Activated gamma-delta T cell (primary cell): ENCODE results near the gene SMARCD3.

ENCODE experiments used
- DNase-seq: peaks from one replicate; lab custom pipeline; 2025; lab: John Stamatoyannopoulos, UW

Gene SMARCD3

GRCh38 chr7:151210087-151210854 lies 38.2 kb downstream of the SMARCD3 start, which contains the start of gene H2BK1:
TSS of gene H2BK1 (minus strand) at chr7:151210488. CDS start at chr7:151210318, 170 bp downstream.
- no peak for DNase-seq

GRCh38 chr7:151209588-151209987 lies 38.9 kb downstream of the SMARCD3 start:
- no peak for DNase-seq

- no peak for DNase-seq
Measured at GRCh38 chr7:151208253-151208862, 40.1 kb downstream of the SMARCD3 start.

GRCh38 chr7:151207804-151208203 lies 40.7 kb downstream of the SMARCD3 start:
- DNase-seq, result no peak

- DNase-seq, result no peak
Measured at GRCh38 chr7:151207315-151207714, 41.2 kb downstream of the SMARCD3 start.

- no peak for DNase-seq
Measured at GRCh38 chr7:151206914-151207313, 41.6 kb downstream of the SMARCD3 start.

- DNase-seq, result no peak
Measured at GRCh38 chr7:151205730-151206129, 42.8 kb downstream of the SMARCD3 start.

- no peak for DNase-seq
Measured at GRCh38 chr7:151204383-151205032, 44.0 kb downstream of the SMARCD3 start.

- no peak for DNase-seq
Measured at GRCh38 chr7:151202836-151203235, 45.7 kb downstream of the SMARCD3 start.

GRCh38 chr7:151201751-151202150 lies 46.7 kb downstream of the SMARCD3 start:
- no peak for DNase-seq

GRCh38 chr7:151201344-151201743 lies 47.1 kb downstream of the SMARCD3 start:
- no peak for DNase-seq

- no peak for DNase-seq
Measured at GRCh38 chr7:151198945-151199848, 49.3 kb downstream of the SMARCD3 start.

GRCh38 chr7:151197932-151198331 lies 50.6 kb downstream of the SMARCD3 start:
- DNase-seq, result no peak

GRCh38 chr7:151195616-151196450 lies 52.7 kb downstream of the SMARCD3 start:
- no peak for DNase-seq

- no peak for DNase-seq
Measured at GRCh38 chr7:151194188-151194587, 54.3 kb downstream of the SMARCD3 start.

- DNase-seq, result no peak
Measured at GRCh38 chr7:151193203-151193978, 55.1 kb downstream of the SMARCD3 start.

GRCh38 chr7:151192002-151192539 lies 56.4 kb downstream of the SMARCD3 start:
- no peak for DNase-seq

- DNase-seq, result no peak
Measured at GRCh38 chr7:151191544-151191943, 57.0 kb downstream of the SMARCD3 start.

GRCh38 chr7:151189038-151189437 lies 59.5 kb downstream of the SMARCD3 start:
- no peak for DNase-seq
